ENCODE measurements around the gene DLG2.

DNA sequence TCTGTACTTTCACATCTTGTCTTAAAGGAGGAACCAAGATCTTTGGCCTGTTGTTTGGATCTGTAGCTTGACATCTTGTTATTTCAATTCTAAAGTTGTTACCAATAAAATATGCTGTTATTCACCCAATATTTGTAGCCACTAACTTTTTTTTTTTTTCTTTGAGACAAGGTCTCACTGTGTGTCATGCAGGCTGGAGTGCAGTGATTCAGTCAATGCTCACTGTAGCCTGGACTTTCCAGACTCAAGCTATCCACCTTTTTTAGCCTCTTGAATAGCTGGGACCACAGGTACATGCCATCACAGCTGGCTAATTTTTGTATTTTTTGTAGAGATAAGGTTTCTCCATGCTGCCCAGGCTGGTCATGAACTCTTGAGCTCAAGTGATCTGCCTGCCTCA is 769.4 kb downstream of the DLG2 start:
- TF ChIP-seq EZH2 (IDR thresholded peaks at IDR 0.05; ENCODE audit: borderline replicate concordance, low read length) = no peak
- TF ChIP-seq, protein P1, sequence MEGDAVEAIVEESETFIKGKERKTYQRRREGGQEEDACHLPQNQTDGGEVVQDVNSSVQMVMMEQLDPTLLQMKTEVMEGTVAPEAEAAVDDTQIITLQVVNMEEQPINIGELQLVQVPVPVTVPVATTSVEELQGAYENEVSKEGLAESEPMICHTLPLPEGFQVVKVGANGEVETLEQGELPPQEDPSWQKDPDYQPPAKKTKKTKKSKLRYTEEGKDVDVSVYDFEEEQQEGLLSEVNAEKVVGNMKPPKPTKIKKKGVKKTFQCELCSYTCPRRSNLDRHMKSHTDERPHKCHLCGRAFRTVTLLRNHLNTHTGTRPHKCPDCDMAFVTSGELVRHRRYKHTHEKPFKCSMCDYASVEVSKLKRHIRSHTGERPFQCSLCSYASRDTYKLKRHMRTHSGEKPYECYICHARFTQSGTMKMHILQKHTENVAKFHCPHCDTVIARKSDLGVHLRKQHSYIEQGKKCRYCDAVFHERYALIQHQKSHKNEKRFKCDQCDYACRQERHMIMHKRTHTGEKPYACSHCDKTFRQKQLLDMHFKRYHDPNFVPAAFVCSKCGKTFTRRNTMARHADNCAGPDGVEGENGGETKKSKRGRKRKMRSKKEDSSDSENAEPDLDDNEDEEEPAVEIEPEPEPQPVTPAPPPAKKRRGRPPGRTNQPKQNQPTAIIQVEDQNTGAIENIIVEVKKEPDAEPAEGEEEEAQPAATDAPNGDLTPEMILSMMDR (conservative IDR thresholded peaks at IDR 0.05 in 1 of 2, IDR thresholded peaks at IDR 0.05 in 1 of 2; ENCODE audit: extremely low read depth in 1 of 2, insufficient read depth in 1 of 2, low read depth in 1 of 2, low read length in 2 of 2) = no peak
